Measurements from ENCODE around the gene EPOP.
"Not testable (repeated sequence)": the region's sequence is repeated elsewhere in the genome, so short reads cannot be mapped to it uniquely, and the experiment has no call there.

The EPOP gene

DNA sequence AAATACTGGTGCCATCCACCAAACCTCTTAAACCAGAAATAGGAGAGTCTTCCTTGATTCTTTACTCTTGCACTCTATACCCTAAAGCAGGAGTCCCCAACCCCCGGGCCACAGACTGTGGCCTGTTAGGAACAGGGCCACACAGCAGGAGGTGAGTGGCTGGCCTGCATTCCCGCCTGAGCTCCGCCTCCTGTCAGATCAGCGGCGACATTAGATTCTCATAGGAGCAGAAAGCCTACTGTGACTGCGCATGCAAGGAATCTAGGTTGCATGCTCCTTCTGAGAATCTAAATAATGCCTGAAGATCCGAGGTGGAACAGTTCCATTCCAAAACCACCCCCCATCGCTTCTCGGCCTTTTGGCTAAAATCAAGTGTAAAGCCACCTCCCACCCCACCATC, 38.7 kb downstream of the EPOP start:
- no peaks in the 10 kb centered on the region for H3K4me1 ChIP-seq (ENCODE audit: low read depth, poor library complexity, severe bottlenecking)
- H3K9ac ChIP-seq: no peak overlapping the region
- no peaks in the 10 kb centered on the region for H3K27me3 ChIP-seq (ENCODE audit: insufficient read depth, low read depth)
- H3K36me3 ChIP-seq (ENCODE audit: insufficient read depth): no peaks in the 10 kb centered on the region
- no peaks in the 10 kb centered on the region for H4K20me1 ChIP-seq (ENCODE audit: insufficient read depth)
- H3K79me2 ChIP-seq (ENCODE audit: insufficient read depth, low read depth): no peaks in the 10 kb centered on the region
- no peak overlapping the region for H3K4me2 ChIP-seq
- TF ChIP-seq, protein P1, sequence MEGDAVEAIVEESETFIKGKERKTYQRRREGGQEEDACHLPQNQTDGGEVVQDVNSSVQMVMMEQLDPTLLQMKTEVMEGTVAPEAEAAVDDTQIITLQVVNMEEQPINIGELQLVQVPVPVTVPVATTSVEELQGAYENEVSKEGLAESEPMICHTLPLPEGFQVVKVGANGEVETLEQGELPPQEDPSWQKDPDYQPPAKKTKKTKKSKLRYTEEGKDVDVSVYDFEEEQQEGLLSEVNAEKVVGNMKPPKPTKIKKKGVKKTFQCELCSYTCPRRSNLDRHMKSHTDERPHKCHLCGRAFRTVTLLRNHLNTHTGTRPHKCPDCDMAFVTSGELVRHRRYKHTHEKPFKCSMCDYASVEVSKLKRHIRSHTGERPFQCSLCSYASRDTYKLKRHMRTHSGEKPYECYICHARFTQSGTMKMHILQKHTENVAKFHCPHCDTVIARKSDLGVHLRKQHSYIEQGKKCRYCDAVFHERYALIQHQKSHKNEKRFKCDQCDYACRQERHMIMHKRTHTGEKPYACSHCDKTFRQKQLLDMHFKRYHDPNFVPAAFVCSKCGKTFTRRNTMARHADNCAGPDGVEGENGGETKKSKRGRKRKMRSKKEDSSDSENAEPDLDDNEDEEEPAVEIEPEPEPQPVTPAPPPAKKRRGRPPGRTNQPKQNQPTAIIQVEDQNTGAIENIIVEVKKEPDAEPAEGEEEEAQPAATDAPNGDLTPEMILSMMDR (conservative IDR thresholded peaks at IDR 0.05; ENCODE audit: low read depth, low read length): no peak
- H2AFZ ChIP-seq (ENCODE audit: low read depth): no peak overlapping the region
- no peak overlapping the region for H3K27ac ChIP-seq
- no peak overlapping the region for H3K4me3 ChIP-seq (IDR thresholded peaks at IDR 0.05; ENCODE audit: insufficient read depth, low read depth, low read length)

DNA sequence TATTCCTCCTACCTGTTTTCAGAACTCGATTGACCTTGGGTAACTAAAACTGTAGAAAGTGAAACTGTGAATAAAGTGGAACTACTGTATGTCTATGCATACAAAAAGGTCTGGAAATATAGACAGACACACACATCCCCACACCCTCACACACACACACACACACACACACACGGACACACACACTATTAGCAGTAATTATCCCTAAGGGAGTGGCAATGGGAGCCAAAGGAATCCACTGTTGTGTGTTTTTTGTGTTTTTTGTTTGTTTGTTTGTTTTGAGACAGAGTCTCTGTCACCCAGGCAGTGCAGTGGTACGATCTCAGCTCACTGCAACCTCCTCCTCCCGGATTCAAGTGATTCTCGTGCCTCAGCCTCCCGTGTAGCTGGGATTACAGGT, 42.4 kb downstream of the EPOP start:
- no peaks in the 10 kb centered on the region for H3K4me1 ChIP-seq (ENCODE audit: low read depth, poor library complexity, severe bottlenecking)
- TF ChIP-seq, protein P1 (conservative IDR thresholded peaks at IDR 0.05; ENCODE audit: low read depth, low read length): no peak
- H3K79me2 ChIP-seq (ENCODE audit: insufficient read depth, low read depth): no peaks in the 10 kb centered on the region
- no peak overlapping the region for H2AFZ ChIP-seq (ENCODE audit: low read depth)
- no peak overlapping the region for H3K4me3 ChIP-seq (IDR thresholded peaks at IDR 0.05; ENCODE audit: insufficient read depth, low read depth, low read length)
- H4K20me1 ChIP-seq (ENCODE audit: insufficient read depth): no peaks in the 10 kb centered on the region
- no peaks in the 10 kb centered on the region for H3K36me3 ChIP-seq (ENCODE audit: insufficient read depth)
- H3K4me2 ChIP-seq: no peak overlapping the region
- H3K27me3 ChIP-seq (ENCODE audit: insufficient read depth, low read depth): no peaks in the 10 kb centered on the region
- H3K9ac ChIP-seq: no peak overlapping the region
- H3K27ac ChIP-seq: no peak overlapping the region

DNA sequence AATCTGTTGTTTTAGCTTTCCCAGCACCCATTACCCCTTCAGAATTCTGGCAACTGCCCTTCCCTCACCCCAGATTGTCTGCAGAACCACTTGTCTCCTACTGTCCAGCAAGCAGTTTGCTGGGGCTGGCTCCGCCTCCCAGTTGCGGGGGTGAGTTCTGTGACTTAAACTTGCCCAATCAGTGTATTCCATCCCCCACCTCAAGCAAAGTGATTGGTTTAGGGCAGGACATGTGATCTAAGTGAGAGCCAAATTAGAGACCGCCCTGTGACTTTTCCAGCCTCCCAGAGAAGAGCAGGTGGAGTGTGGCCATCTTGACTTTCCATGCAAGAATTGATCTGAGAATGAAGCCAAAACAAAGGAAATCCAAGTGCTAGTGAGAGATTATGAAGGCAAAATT, 46.3 kb downstream of the EPOP start:
- no peaks in the 10 kb centered on the region for H3K4me1 ChIP-seq (ENCODE audit: low read depth, poor library complexity, severe bottlenecking)
- H3K4me2 ChIP-seq: no peak overlapping the region
- TF ChIP-seq, protein P1 (conservative IDR thresholded peaks at IDR 0.05; ENCODE audit: low read depth, low read length): no peak
- H3K79me2 ChIP-seq (ENCODE audit: insufficient read depth, low read depth): no peaks in the 10 kb centered on the region
- H4K20me1 ChIP-seq (ENCODE audit: insufficient read depth): no peaks in the 10 kb centered on the region
- H2AFZ ChIP-seq (ENCODE audit: low read depth): no peak overlapping the region; the same call in 1 of the 2 replicates
- no peaks in the 10 kb centered on the region for H3K36me3 ChIP-seq (ENCODE audit: insufficient read depth)
- H3K9ac ChIP-seq: no peak overlapping the region
- H3K4me3 ChIP-seq (IDR thresholded peaks at IDR 0.05; ENCODE audit: insufficient read depth, low read depth, low read length): no peak overlapping the region
- no peaks in the 10 kb centered on the region for H3K27me3 ChIP-seq (ENCODE audit: insufficient read depth, low read depth)
- H3K27ac ChIP-seq: no peak overlapping the region

DNA sequence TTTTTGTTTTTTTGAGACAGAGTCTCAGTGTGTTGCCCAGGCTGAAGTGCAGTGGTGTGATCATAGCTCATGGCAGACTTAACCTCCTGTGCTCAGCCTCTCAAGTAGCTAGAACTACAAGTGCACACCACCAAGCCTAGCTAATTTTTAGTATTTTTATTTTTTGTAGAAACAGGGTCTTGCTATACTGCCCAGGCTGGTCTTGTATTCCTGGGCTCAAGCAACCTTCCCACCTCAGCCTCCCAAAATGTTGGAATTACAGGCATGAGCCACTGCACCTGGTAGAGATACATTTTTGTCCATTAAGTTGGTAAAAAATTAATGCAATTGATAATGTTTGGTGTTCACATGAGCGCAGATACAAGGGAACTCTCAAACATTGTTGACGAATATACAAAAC, 46.8 kb downstream of the EPOP start:
- TF ChIP-seq, protein P1 (conservative IDR thresholded peaks at IDR 0.05; ENCODE audit: low read depth, low read length): no peak
- no peaks in the 10 kb centered on the region for H3K27me3 ChIP-seq (ENCODE audit: insufficient read depth, low read depth)
- no peak overlapping the region for H3K4me2 ChIP-seq
- no peak overlapping the region; the same call in 1 of the 2 replicates for H2AFZ ChIP-seq (ENCODE audit: low read depth)
- no peaks in the 10 kb centered on the region for H3K4me1 ChIP-seq (ENCODE audit: low read depth, poor library complexity, severe bottlenecking)
- no peaks in the 10 kb centered on the region for H3K36me3 ChIP-seq (ENCODE audit: insufficient read depth)
- H3K27ac ChIP-seq: no peak overlapping the region
- H3K9ac ChIP-seq: no peak overlapping the region
- no peaks in the 10 kb centered on the region for H4K20me1 ChIP-seq (ENCODE audit: insufficient read depth)
- no peaks in the 10 kb centered on the region for H3K79me2 ChIP-seq (ENCODE audit: insufficient read depth, low read depth)
- no peak overlapping the region for H3K4me3 ChIP-seq (IDR thresholded peaks at IDR 0.05; ENCODE audit: insufficient read depth, low read depth, low read length)

DNA sequence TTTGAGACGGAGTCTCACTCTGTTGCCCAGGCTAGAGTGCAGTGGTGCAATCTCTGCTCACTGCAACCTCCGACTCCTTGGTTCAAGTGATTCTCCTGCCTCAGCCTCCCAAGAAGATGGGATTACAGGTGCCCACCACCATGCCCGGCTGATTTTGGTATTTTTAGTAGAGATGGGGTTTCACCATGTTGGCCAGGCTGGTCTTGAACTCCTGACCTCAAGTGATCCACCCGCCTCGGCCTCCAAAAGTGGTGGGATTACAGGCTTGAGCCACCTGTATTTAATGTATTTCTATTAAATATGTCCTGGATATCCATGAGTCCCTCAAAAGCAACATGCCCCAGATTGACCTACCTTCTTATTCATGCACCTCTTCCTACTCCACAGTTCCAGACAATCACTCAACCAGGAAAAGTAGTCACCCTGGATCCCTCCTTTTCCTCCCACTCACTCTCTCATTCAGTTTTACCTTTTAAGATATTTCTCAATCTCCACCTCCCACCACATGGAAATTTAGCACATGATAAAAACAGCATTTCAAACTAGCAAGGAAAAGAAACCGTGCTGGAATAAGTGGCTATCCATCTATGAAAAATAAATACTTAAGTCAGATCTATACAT, 48.0 kb downstream of the EPOP start:
- H3K9ac ChIP-seq; H2AFZ ChIP-seq (ENCODE audit: low read depth); H3K36me3 ChIP-seq (ENCODE audit: insufficient read depth); H4K20me1 ChIP-seq (ENCODE audit: insufficient read depth); H3K4me2 ChIP-seq; H3K79me2 ChIP-seq (ENCODE audit: insufficient read depth, low read depth); H3K27ac ChIP-seq; H3K4me1 ChIP-seq (ENCODE audit: low read depth, poor library complexity, severe bottlenecking); H3K27me3 ChIP-seq (ENCODE audit: insufficient read depth, low read depth); H3K4me3 ChIP-seq (IDR thresholded peaks at IDR 0.05; ENCODE audit: insufficient read depth, low read depth, low read length): not testable (repeated sequence)

All from KMS-11 (cell line).